HepG2 (cell line): ENCODE measurements around the gene PLXDC2. TPM values are rescaled to one million over a fixed set of nuclear protein-coding genes. Genes with fewer than 3 reads are reported as not detected.

ENCODE experiments used
- ATAC-seq: fragments of 200-7000 bp; cut with Tn5 transposase; 3 replicates; pipeline ENCODE4 v1.9.1; 2020; ENCODE audit warnings: mild to moderate bottlenecking, moderate library complexity
- BruUV-seq: library from RNA; stranded (reverse); fragments of 400-500 nt; replicated peaks from 2 replicates; lab custom pipeline; 2021; lab: Mats Ljungman, UMichigan
- CTCF ChIA-PET: fragments of 300-600 bp; formaldehyde crosslinking; extraction: SDS; loops from one replicate; lab custom pipeline; 2021; ENCODE audit warnings: low total read pairs, inconsistent platforms, low intra/inter-chr PET ratio; lab: Yijun Ruan, JAX
- POLR2A ChIA-PET: fragments of 350-600 bp; sonication (Branson Sonifier 250); formaldehyde crosslinking; loops from one replicate; lab custom pipeline; 2020; ENCODE audit warnings: antibody characterized with exemption, inconsistent platforms; lab: Yijun Ruan, JAX
- DNase-seq: peaks from one replicate; pipeline ENCODE4 v3.0.0-alpha.2; 2015; ENCODE audit warnings: low spot score
- FAIRE-seq: peaks from 3 replicates; lab custom pipeline; 2011; peaks lifted over from hg19 to GRCh38; lab: Jason Lieb, UNC
- H2AFZ ChIP-seq: one replicate; pipeline ENCODE4 v1.6.1; 2011; ENCODE audit warnings: low read length, inconsistent platforms
- H3K27ac ChIP-seq: fragments of 300-600 bp; 3 replicates; pipeline ENCODE4 v1.8.0; 2011; ENCODE audit warnings: mixed run types, mild to moderate bottlenecking, mixed read lengths, low read length, inconsistent platforms; ENCODE audit not compliant: insufficient read depth; ENCODE audit errors: extremely low read length
- H3K27me3 ChIP-seq, 2 experiments: fragments of 200-600 bp in 1 of 2; 2 replicates in 1 of 2; 3 replicates in 1 of 2; pipeline versions ENCODE4 v1.6.0 to v1.8.0; 2011; ENCODE audit warnings: low read length in 2 of 2, mild to moderate bottlenecking in 2 of 2, moderate library complexity in 2 of 2, inconsistent platforms in 1 of 2; ENCODE audit not compliant: insufficient read depth in 2 of 2, control insufficient read depth in 1 of 2
- H3K36me3 ChIP-seq, 2 experiments: fragments of 200-600 bp in 1 of 2; replicated peaks in 1 of 2; 2 replicates in 1 of 2; 3 replicates in 1 of 2; pipeline versions ENCODE4 v1.5.1 to v1.8.0; 2011; ENCODE audit warnings: low read length in 2 of 2, inconsistent platforms in 1 of 2; ENCODE audit not compliant: insufficient read depth in 2 of 2, control insufficient read depth in 1 of 2
- H3K4me1 ChIP-seq: 2 replicates; pipeline ENCODE4 v1.5.1; 2012; ENCODE audit warnings: low read length, inconsistent platforms; ENCODE audit not compliant: insufficient read depth
- H3K4me2 ChIP-seq: 2 replicates; pipeline ENCODE4 v1.6.0; 2011; ENCODE audit warnings: low read depth, low read length, inconsistent platforms
- H3K4me3 ChIP-seq, 3 experiments: fragments of 200-600 bp in 1 of 3; sonication (generic), shearing (Covaris generic) in 1 of 3; replicated peaks in 1 of 3; 2 replicates each; pipeline ENCODE4 v1.5.1; 2011 to 2016; ENCODE audit warnings: low read length in 3 of 3, inconsistent platforms in 2 of 3, low read depth in 2 of 3, mild to moderate bottlenecking in 2 of 3, control low read depth in 1 of 3, mixed read lengths in 1 of 3; ENCODE audit not compliant: insufficient read depth in 1 of 3
- H3K79me2 ChIP-seq: one replicate; pipeline ENCODE4 v1.6.1; 2011; ENCODE audit warnings: low read length, inconsistent platforms; ENCODE audit not compliant: insufficient read depth
- H3K9ac ChIP-seq: 2 replicates; pipeline ENCODE4 v1.6.0; 2011; ENCODE audit warnings: mild to moderate bottlenecking, low read depth, low read length, inconsistent platforms; ENCODE audit not compliant: insufficient read depth
- H3K9me3 ChIP-seq: 2 replicates; pipeline ENCODE4 v1.5.1; 2012; ENCODE audit warnings: mild to moderate bottlenecking, low read length
- H4K20me1 ChIP-seq: 2 replicates; pipeline ENCODE4 v1.6.0; 2011; ENCODE audit warnings: inconsistent platforms, mild to moderate bottlenecking, low read length, moderate library complexity; ENCODE audit not compliant: insufficient read depth
- CAMTA2 ChIP-seq: sonication (generic); formaldehyde crosslinking; IDR thresholded peaks from 2 replicates; pipeline ENCODE4 v1.4.0; 2020; ENCODE audit warnings: mild to moderate bottlenecking, missing genetic modification reagents, borderline replicate concordance
- ELF1 ChIP-seq: sonication (generic); formaldehyde crosslinking; IDR thresholded peaks from 2 replicates; pipeline ENCODE4 v1.4.0; 2020; ENCODE audit warnings: missing genetic modification reagents
- PBX2 ChIP-seq: IDR thresholded peaks from 2 replicates; pipeline ENCODE4 v1.6.1; 2016; ENCODE audit warnings: control low read depth
- PPARG ChIP-seq: conservative IDR thresholded peaks from 2 replicates; pipeline ENCODE4 v1.6.1; 2016; ENCODE audit warnings: missing biosample characterization, missing genetic modification reagents
- TBP ChIP-seq: sonication (generic); formaldehyde crosslinking; IDR thresholded peaks from 2 replicates; pipeline ENCODE4 v1.5.0; 2020; ENCODE audit warnings: missing genetic modification reagents
- ZNF17 ChIP-seq: sonication (generic); formaldehyde crosslinking; IDR thresholded peaks from 2 replicates; pipeline ENCODE4 v1.5.0; 2020; ENCODE audit warnings: mild to moderate bottlenecking, missing genetic modification reagents
- ZNF263 ChIP-seq: sonication (generic); formaldehyde crosslinking; IDR thresholded peaks from 2 replicates; pipeline ENCODE4 v1.4.0; 2020; ENCODE audit warnings: missing genetic modification reagents
- ZNF331 ChIP-seq: sonication (generic); formaldehyde crosslinking; IDR thresholded peaks from 2 replicates; pipeline ENCODE4 v1.4.0; 2020; ENCODE audit warnings: missing genetic modification reagents
- ZNF747 ChIP-seq: sonication (generic); formaldehyde crosslinking; IDR thresholded peaks from 2 replicates; pipeline ENCODE4 v1.8.1; 2023; ENCODE audit warnings: missing genetic modification reagents, mild to moderate bottlenecking, borderline replicate concordance
- ZNF772 ChIP-seq: sonication (generic); formaldehyde crosslinking; IDR thresholded peaks from 2 replicates; pipeline ENCODE4 v1.5.0; 2020; ENCODE audit warnings: mild to moderate bottlenecking, missing genetic modification reagents
- WGBS: methylation state at CpG from one replicate; pipeline ENCODE4 v1.1.6; 2017; ENCODE audit warnings: low lambda C conversion rate; 5-methylcytosine and 5-hydroxymethylcytosine counted together
- in situ Hi-C: cut with HindIII; loops from 2 replicates; pipeline ENCODE4 v1.10.0; 2017; ENCODE audit warnings: low pct_unique_long_range_greater_than_20kb; ENCODE audit not compliant: extremely low pct_ligation_motif_present
- intact Hi-C: fragments of 100-400 bp; cut with micrococcal nuclease; formaldehyde crosslinking; loops from one replicate; pipeline ENCODE4 v1.10.0; 2022; ENCODE audit not compliant: unreplicated experiment
- polyA plus RNA-seq, 8 experiments: library from polyadenylated mRNA; depleted of rRNA in 3 of 8; stranded (reverse) in 7 of 8; unstranded in 1 of 8; fragments of >200 nt; fragmentation: Illumina TruSeq in 4 of 8; extraction: Trizol in 4 of 8; gene quantifications; 2 replicates each; pipeline versions ENCODE4 v1.2.1 to v1.2.3, GENCODE V29; 2011 to 2016; ENCODE audit warnings: low read depth in 4 of 8, missing spikeins in 1 of 8, mixed read lengths in 1 of 8; ENCODE audit not compliant: insufficient read depth in 1 of 8
- total RNA-seq, 5 experiments: library from RNA; depleted of rRNA; stranded (reverse); fragments of >200 nt; fragmentation: Illumina TruSeq; extraction: Trizol; gene quantifications; 2 replicates each; pipeline ENCODE4 v1.2.3, GENCODE V29; 2016; ENCODE audit warnings: low read depth in 1 of 5

PLXDC2 gene
- total and polyA plus RNA-seq, 2 of the 13 experiments (the other 11 are each of a cell fraction or from before 2014, with no cell fraction given) = 2.1 to 2.4 TPM

- TF ChIP-seq PBX2 (CRISPR knock-in tag) = no peak
Measured at GRCh38 chr10:20033476-20033875, 217.2 kb downstream of the PLXDC2 start (continued).

- no peaks in the 10 kb centered on the region for H4K20me1 ChIP-seq
- H3K27ac ChIP-seq = no peak overlapping the region
- H3K9ac ChIP-seq = no peak overlapping the region
- H3K9me3 ChIP-seq = peaks cover 19% of the 10 kb centered on the region
- no peaks in the 10 kb centered on the region for H3K79me2 ChIP-seq
- TF ChIP-seq ZNF331 (CRISPR knock-in tag) (no peak), CAMTA2 (CRISPR knock-in tag) (no peak), ZNF747 (CRISPR knock-in tag) (no peak), TBP (CRISPR knock-in tag) (no peak), ZNF263 (CRISPR knock-in tag) (no peak), PPARG (no peak), ELF1 (no peak), ZNF772 (no peak), ZNF17 (CRISPR knock-in tag) (no peak)
- intact Hi-C loops (no loop called here), in situ Hi-C loops (no loop called here)
- no peaks in the 10 kb centered on the region for H3K36me3 ChIP-seq
- no peak for FAIRE-seq
- no peak overlapping the region for H3K4me2 ChIP-seq
- no peak overlapping the region for H2AFZ ChIP-seq
- CTCF ChIA-PET = no interaction called here
- no peak overlapping the region for H3K4me3 ChIP-seq
- WGBS = 34% methylated on average over 2 of the region's 2 CpGs
- no peaks in the 10 kb centered on the region for H3K27me3 ChIP-seq
- ATAC-seq = no peak
- POLR2A ChIA-PET = no interaction called here
- H3K4me1 ChIP-seq = no peaks in the 10 kb centered on the region
- no peak for DNase-seq
- no TSS peak for BruUV-seq
Measured at GRCh38 chr10:20034732-20035131, 218.5 kb downstream of the PLXDC2 start.
